ENCODE results near the gene LOC128125822.
"Not testable (repeated sequence)": the region's sequence is repeated elsewhere in the genome, so short reads cannot be mapped to it uniquely, and the experiment has no call there.

Gene LOC128125822

GRCh38 chr6:63572044-63572746, at the start of gene LOC128125822, which contains the start of gene PTP4A1:
Gene LOC128125822, plus strand, starts transcription at chr6:63572480.
Gene PTP4A1, plus strand, starts transcription at chr6:63572480. Its CDS starts 4,401 bp downstream, at chr6:63576881.
- peak; percentile 96 for DNase-seq

GRCh38 chr6:63522911-63523287, 49.4 kb upstream of the LOC128125822 start:
- not testable (repeated sequence) for DNase-seq

GRCh38 chr6:63523630-63524029, 48.6 kb upstream of the LOC128125822 start:
- DNase-seq, result no peak

GRCh38 chr6:63525186-63525878, 46.9 kb upstream of the LOC128125822 start:
- DNase-seq, result no peak

GRCh38 chr6:63526931-63527330, 45.3 kb upstream of the LOC128125822 start:
- DNase-seq, result no peak

GRCh38 chr6:63527658-63528514, 44.4 kb upstream of the LOC128125822 start:
- no peak for DNase-seq

- no peak for DNase-seq
Observed at GRCh38 chr6:63529498-63529897, 42.8 kb upstream of the LOC128125822 start.

DNA sequence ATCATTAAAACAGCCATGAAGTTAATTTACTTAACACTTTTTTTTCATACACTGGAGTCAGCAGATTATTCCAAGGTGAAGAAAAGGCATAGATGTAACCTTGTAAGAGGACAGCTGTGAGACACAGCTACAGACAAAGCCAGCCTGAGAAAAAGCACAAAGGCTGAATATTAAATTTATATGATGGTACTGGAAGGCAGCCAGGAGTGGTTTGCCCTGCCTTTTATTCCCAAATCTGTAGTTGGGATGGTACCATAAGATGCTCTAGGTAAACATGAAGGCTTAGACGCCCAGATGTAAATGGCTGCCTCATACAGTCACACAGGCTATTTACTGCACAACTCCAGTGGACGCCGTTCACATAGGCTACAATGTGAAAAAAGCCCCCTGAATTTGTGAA, 42.1 kb upstream of the LOC128125822 start:
- DNase-seq, result no peak

- DNase-seq, result no peak
Observed at GRCh38 chr6:63530991-63531390, 41.3 kb upstream of the LOC128125822 start.

DNA sequence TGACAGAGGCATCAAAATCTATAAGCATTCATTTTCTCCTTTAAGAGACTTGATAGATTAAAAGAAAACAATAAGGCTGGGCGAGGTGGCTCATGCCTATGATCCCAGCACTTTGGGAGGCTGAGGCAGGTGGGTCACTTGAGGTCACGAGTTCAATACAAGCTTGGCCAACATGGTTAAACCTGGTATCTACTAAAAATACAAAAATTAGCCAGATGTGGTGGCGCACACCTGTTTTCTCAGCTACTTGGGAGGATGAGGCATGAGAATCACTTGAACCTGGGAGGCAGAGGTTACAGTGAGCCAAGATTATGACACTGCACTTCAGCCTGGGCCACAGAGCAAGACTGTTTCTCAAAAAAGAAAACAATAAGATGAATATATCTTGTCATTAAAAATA, 39.3 kb upstream of the LOC128125822 start:
- no peak for DNase-seq

DNA sequence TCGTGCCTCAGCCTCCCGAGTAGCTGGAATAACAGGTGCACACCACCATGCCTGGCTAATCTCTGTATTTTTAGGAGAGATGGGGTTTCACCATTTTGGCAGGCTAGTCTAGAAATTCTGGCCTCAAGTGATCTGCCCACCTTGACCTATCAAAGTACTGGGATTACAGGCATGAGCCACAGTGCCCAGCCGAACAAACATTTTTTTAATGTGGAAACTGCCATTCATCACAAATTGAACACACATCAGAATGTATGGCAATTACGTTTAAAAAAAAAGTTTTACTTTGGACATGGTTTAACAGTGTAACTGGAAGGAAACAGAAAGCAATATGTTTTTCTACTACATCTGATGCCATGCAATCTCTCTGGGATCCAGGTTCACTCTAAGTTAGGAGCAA, 38.3 kb upstream of the LOC128125822 start:
- no peak for DNase-seq

DNA sequence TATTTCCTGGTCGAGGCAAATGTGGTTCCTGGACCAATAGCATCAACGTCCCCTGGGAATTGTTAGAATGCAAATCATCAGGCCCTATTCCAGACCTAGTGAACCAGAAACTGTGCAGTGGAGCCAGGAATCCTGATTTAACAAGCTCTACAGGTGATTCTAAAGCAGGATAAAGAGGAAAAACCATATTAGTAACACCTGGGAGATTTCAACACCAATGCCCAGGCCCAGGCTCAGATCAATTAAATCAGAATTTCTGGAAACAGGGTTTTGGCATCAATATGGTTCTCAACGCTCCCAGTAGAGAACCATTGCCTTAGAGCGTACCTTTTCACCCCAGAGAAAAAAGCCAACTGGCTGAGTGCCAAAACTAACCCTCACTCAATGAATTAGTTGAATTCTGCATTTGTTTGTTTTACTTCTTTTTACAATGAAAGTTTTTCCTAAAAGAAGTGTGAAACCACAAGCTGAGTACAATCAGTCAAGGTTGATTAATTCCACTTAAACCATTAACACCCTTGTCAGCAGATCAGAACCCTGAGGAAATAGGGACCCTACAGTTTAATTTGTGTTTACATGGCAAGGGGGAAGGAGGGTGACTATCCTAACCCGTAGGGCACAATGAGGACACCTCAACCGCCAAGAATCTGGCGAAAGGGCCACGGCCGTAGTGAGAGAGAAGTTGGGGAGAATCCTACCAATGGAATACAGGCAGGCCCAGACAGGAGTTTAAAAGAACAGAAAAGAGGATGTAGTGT, 34.9 kb upstream of the LOC128125822 start:
- DNase-seq, result no peak

- no peak for DNase-seq
Observed at GRCh38 chr6:63537959-63538300, 34.4 kb upstream of the LOC128125822 start.

DNA sequence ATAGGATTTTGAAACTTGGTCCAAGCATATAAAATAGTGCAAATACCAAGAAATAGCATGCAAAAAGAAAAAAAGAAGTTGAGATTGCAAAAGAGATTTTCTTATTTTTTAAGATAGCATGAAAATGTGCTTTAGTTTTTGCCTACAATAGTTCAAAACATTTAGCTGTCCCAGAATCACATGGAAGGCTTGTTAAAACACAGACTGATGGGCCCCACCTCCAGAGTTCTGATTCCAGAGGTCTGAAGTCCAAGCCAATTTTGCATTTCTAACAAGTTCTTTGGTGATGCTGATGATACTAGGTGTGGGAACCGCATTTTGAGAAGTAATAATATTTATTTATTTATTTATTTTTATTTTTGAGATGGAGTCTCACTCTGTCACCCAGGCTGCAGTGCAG, 33.7 kb upstream of the LOC128125822 start:
- no peak for DNase-seq

DNA sequence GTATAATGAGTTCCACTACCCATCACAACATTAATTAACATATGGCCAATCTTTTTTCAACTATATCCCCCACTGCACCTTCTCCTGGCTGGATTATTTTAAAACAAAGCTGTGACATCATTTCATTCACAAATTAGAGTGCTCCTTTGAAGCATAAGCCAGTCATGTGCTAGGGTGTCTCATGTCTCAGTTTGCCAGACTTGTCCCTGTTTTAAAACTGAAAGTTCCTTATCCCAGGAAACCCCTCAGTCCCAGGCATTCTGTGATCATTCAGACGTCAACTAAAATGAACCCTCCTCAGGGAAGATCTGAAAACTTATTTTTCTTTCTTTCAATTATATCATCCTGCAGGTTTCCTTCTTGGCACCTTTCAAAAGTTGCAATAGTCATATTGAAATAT, 29.3 kb upstream of the LOC128125822 start:
- DNase-seq, result no peak

DNA sequence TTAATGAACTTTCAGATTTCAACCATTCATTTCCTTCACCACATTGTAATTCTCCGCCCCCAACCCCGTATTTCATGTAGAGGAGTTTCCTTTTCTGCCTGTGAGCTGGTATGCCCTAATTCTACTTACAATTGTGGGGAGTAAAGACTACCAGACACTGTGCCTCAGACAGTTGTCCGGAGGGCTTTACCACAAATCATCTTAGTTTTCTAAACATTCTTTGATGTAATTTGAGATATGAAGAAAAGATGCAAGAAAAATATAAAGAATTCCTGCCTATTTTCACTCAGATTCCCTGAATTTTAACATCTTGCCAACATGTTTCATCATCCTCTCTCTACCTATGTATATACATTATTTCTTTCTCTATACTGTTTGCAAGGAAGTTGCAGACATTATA, 28.3 kb upstream of the LOC128125822 start:
- DNase-seq, result no peak

DNA sequence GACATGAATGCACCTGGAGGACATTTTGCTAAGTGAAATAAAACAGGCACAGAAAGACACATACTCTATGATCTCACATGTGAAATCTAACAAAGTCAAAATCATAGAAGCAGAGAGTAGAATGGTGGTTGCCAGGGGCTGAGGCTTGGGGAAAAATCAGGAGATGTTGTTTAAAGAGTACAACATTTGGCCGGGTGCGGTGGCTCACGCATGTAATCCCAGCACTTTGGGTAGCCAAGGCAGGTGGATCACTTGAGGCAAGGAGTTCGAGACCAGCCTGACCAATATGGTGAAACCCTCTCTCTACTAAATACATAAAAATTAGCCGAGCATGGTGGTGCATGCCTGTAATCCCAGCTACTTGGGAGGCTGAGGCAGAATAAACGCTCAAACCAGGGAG, 26.0 kb upstream of the LOC128125822 start:
- no peak for DNase-seq

DNA sequence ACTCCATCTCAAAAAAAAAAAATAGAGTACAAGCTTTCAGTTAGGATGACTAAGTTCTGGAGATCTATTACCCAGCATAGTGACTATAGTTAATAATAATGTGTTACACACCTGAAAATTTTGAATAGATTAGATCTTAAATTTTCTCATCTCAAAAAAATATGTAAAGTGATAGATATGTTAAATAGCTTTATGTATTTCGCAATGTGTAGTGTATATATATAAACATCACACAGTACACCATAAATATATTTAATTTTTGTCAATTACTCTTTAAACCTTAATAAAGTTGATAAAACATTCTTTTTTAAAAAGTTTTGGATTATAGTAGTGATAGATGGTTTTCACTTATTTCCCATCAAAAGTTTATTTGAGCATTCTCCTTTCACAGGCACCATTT, 25.6 kb upstream of the LOC128125822 start:
- no peak for DNase-seq

- no peak for DNase-seq
Observed at GRCh38 chr6:63549076-63549475, 23.2 kb upstream of the LOC128125822 start.

DNA sequence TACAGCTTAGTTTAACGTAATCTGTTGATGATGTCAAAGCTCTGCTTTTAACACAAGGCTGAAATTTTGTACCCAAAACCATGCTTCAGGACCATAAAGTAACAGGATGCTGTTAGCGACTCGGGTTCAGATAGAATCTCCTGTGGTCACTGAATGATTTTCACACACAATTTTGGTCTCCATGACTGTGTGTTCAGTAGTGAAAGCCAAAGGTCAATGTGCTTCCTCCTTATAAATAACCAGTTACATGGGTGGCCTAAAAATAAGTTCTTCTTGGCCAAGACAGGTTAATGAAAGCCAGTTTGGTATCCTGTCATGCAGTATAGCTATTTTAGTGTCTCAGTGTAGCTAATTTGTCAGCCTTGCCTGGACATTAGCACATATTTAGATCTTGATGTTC, 19.1 kb upstream of the LOC128125822 start:
- no peak for DNase-seq

- no peak for DNase-seq
Observed at GRCh38 chr6:63553900-63554299, 18.4 kb upstream of the LOC128125822 start.

DNA sequence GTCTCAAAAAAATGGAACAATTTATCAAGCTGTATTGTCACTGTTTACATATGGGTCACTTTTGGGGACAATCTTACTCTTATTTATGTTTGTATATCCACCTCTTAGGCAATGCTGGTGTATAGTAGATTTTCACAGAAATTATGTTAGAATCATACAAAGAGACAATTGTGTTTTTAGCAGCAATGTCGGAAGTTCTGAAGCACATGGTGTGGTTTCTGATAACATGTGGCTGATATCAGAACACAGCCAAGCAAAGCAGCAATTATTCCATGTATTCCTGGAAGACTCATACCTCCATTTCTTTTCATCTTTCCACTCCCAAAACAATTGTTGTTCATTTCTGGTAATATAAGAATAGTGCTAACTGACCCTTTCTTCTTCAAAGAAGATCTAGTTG, 17.5 kb upstream of the LOC128125822 start:
- DNase-seq, result no peak

DNA sequence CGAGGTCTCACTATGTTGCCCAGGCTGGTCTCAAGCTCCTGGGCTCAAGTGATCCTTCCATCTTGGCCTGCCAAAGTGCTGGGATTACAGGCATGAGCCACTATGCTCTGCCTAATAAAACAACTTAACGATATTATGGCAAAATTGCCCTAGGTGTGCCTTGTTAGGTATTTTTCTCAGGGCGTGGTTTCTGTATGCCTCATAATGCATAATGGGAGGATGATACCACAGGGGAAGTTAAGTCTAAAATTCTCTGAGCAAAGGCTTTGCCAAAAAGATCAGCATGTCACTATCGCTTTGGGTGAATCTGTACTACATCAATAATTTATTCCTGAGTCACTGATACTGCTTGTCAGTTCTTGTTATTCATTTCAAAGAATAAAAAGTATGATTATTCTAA, 15.9 kb upstream of the LOC128125822 start:
- DNase-seq, result no peak
